Right ventricle myocardium inferior (tissue), 1 donor: Measurements from ENCODE around the gene UPB1. TPM values are rescaled to one million over a fixed set of nuclear protein-coding genes. Genes with fewer than 3 reads are reported as not detected.

Experiments
- total RNA-seq: library from RNA; stranded (reverse); fragmentation: NEBNext Ultra II Directional; extraction: Animal tissue kit (Norgen Biotek cat#: 25700); gene quantifications from one replicate; pipeline ENCODE4 v1.2.1, GENCODE V29; 2021
- donor health status: DM: no; HTN: yes; CAD: no; lungs with severe emphysema.

Gene UPB1
- total RNA-seq, 1 donor from 2014 or later = 1.3 TPM

Other genes starting within 250 kb of the UPB1 start
- gene SPECC1L, start 224.5 kb upstream of the UPB1 start, total RNA-seq = 45.7 TPM
- 4.3 TPM for gene ADORA2A, start 67.7 kb upstream of the UPB1 start, total RNA-seq
- 266 TPM for gene GUCD1, start 59.8 kb downstream of the UPB1 start, total RNA-seq
- gene SNRPD3, start 60.7 kb downstream of the UPB1 start, total RNA-seq = 70.0 TPM
- 6.5 TPM for gene LRRC75B, start 97.7 kb downstream of the UPB1 start, total RNA-seq
- 2.3 TPM for gene GGT1, start 107.9 kb downstream of the UPB1 start, total RNA-seq